BJ (cell line): ENCODE measurements around the gene TNPO3. TPM values are rescaled to one million over a fixed set of nuclear protein-coding genes. Genes with fewer than 3 reads are reported as not detected.

Source experiments
- CTCF ChIA-PET: fragments of 350-600 bp; formaldehyde crosslinking; extraction: SDS; loops from one replicate; lab custom pipeline; 2021; ENCODE audit warnings: antibody characterized with exemption, inconsistent platforms; lab: Yijun Ruan, JAX
- POLR2A ChIA-PET: fragments of 300-600 bp; sonication (Branson Sonifier 250); formaldehyde crosslinking; extraction: SDS; loops from one replicate; lab custom pipeline; 2021; ENCODE audit warnings: antibody characterized with exemption; lab: Charles Lee
- DNase-seq: peaks from one replicate; pipeline ENCODE4 v3.0.0-alpha.2; 2011; ENCODE audit warnings: low read depth
- H3K27me3 ChIP-seq: 2 replicates; pipeline ENCODE4 v1.6.0; 2011; ENCODE audit warnings: low read length; ENCODE audit not compliant: control insufficient read depth, insufficient read depth
- H3K36me3 ChIP-seq: 2 replicates; pipeline ENCODE4 v1.5.1; 2011; ENCODE audit warnings: low read length; ENCODE audit not compliant: control insufficient read depth, insufficient read depth
- H3K4me3 ChIP-seq: 2 replicates; pipeline ENCODE4 v1.5.1; 2011; ENCODE audit warnings: low read depth, mild to moderate bottlenecking, control low read depth, low read length
- CTCF ChIP-seq: IDR thresholded peaks from 2 replicates; pipeline ENCODE4 v1.5.1; 2011; ENCODE audit warnings: low read depth, mild to moderate bottlenecking, control low read depth, inconsistent platforms, low read length, moderate library complexity; ENCODE audit not compliant: insufficient read depth
- polyA plus RNA-seq: library from polyadenylated mRNA; depleted of rRNA; stranded (reverse); fragments of >200 nt; gene quantifications from 2 replicates; pipeline ENCODE4 v1.2.3, GENCODE V29; 2011

TNPO3 gene
- polyA plus RNA-seq, 1 experiment = 36.2 TPM

DNA sequence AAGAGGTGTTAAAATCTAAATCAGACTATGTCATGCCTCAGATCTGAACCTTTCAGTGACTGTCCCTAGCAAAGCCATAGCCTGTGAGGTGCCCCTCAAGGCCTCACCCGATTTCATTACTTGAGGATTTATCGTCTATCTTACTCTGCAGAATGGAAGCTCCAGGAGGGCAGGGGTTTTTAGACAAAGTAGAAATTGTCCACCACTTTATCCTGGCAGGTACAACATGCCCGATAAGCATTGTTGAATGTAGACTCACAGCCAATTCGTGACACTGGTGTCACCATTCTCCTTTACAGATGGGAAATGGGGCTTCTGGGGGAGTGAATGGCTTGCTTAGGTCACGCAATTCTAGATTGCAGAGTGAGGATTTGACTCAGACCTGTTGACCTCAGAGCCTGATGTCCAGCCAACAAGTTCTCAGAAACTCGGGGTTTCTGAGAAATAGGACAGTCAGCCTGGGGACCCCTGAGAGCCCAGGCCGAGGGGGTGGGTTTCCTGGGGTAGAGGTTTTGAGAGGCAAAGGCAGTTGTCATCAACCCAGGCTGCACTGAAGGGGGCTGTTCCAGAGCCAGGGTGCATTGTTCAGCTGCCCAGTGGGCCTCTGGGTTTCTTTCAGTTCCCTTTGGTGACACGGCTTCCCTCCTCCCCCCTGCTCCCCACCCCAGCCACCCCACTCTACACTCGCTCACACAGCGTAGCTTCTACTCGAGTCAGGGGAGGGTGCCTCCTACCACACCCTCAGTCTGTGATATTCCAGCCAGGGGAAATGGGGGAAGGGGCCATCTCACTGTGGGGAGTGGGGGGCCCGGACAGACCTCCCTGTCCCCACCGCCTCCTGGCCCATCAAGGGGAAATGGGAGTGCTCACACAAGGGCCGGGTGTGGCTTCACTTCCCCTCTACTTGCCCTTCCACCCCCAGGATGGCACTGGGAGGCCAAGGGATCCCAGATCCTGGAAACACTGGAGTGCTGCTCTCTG, 120.3 kb downstream of the TNPO3 start:
- no peak for DNase-seq
- TF ChIP-seq CTCF = no peak
- POLR2A ChIA-PET = no interaction called here
- H3K36me3 ChIP-seq = no peaks in the 10 kb centered on the region
- CTCF ChIA-PET = no interaction called here
- H3K4me3 ChIP-seq = no peak overlapping the region
- H3K27me3 ChIP-seq = peaks cover 27% of the 10 kb centered on the region

- no peak for TF ChIP-seq CTCF
- Histone ChIP-seq H3K36me3 (no peaks in the 10 kb centered on the region), H3K27me3 (peaks cover 20% of the 10 kb centered on the region), H3K4me3 (no peak overlapping the region)
- ChIA-PET CTCF (interaction anchor here (1.4 kb wide), 1 partner anchor 14 kb away, joined by 3 read pairs; no protein-coding TSS in a partner anchor), POLR2A (no interaction called here)
- DNase-seq = no peak
Measured at GRCh38 chr7:128933180-128933891, 121.6 kb downstream of the TNPO3 start.

DNA sequence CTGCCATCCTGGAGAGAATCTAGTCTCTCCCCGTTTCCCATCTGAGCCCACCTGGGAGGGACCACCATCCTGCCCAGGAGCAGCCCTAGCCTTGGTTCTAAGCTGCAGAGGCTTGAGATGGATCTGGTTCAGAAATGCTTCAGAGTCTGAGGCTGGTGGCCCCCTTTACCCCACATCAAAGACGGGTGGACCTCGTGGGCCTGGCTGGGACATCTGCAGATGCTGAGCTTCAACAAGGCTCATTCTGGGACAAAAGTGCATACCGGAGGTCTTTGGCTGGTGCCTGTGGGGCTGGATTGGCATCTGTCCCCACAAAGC, 122.1 kb downstream of the TNPO3 start:
- ChIA-PET CTCF (interaction anchor here (1.4 kb wide), 1 partner anchor 14 kb away, joined by 3 read pairs; no protein-coding TSS in a partner anchor), POLR2A (no interaction called here)
- Histone ChIP-seq H3K36me3 (no peaks in the 10 kb centered on the region), H3K4me3 (no peak overlapping the region), H3K27me3 (peaks cover 19% of the 10 kb centered on the region)
- no peak for DNase-seq
- no peak for TF ChIP-seq CTCF

GRCh38 chr7:128931965-128932861, 122.7 kb downstream of the TNPO3 start:
- no peak for DNase-seq
- Histone ChIP-seq H3K4me3 (no peak overlapping the region), H3K36me3 (no peaks in the 10 kb centered on the region), H3K27me3 (peaks cover 15% of the 10 kb centered on the region)
- ChIA-PET CTCF (interaction anchor here (0.8 to 1.4 kb wide), 2 partner anchors 13 to 29 kb away, joined by 3 read pairs; no protein-coding TSS in a partner anchor), POLR2A (no interaction called here)
- TF ChIP-seq CTCF = no peak
